HL-60/S4 (cell line): ENCODE data around the gene FNIP2.
"Not testable (repeated sequence)": the region's sequence is repeated elsewhere in the genome, so short reads cannot be mapped to it uniquely, and the experiment has no call there.

Experiments
- in situ Hi-C: fragments of 300-500 bp; cut with MboI; formaldehyde crosslinking; loops from 2 replicates; pipeline ENCODE4 v1.14.3; 2022; ENCODE audit warnings: low sequenced_read_pairs

FNIP2 gene

GRCh38 chr4:158941895-158942294 lies 173.1 kb downstream of the FNIP2 start:
- in situ Hi-C loops = no loop called here

GRCh38 chr4:158945529-158946108 lies 176.8 kb downstream of the FNIP2 start:
- in situ Hi-C loops = no loop called here

DNA sequence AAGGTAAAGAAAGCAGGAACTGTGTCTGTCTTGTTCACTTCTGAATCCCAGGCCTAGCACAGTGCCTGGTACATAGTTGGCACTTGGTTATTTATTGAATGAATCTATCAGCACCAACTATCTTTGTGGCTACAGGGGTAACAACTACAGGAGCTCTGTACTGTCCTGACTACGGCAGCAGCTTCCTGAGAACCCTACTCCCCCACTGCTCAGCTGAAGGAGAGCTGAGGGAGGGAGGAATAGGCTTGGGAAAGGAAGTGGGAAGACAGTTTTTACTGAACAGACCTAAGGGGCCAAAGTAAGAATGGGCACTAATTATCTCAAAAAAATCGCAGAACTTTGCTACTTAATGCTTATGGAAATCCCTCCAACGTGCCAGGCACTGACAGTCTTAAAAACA lies 178.0 kb downstream of the FNIP2 start:
- in situ Hi-C loops = no loop called here

DNA sequence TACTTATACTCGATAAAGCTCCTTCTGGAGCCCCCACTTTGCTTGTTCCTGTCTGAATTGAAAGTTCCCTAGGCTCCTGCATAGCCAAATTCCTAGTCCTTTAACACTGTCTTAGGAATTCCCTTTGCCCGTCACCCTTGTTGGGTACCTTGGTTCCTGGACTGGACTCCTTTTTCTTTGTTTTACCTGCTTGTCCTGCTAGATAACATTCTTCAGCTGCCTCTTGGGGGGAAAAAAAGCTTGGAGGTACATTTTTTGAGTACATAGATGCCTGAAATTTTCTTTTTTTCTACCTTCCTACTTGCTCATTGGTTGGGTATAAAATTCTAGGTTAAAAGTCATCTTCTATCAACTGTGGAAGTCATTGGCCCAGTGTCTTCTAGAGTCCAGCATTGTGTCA lies 179.2 kb downstream of the FNIP2 start:
- in situ Hi-C loops = no loop called here

- in situ Hi-C loops = no loop called here
Measured at GRCh38 chr4:158949099-158949498, 180.3 kb downstream of the FNIP2 start.

DNA sequence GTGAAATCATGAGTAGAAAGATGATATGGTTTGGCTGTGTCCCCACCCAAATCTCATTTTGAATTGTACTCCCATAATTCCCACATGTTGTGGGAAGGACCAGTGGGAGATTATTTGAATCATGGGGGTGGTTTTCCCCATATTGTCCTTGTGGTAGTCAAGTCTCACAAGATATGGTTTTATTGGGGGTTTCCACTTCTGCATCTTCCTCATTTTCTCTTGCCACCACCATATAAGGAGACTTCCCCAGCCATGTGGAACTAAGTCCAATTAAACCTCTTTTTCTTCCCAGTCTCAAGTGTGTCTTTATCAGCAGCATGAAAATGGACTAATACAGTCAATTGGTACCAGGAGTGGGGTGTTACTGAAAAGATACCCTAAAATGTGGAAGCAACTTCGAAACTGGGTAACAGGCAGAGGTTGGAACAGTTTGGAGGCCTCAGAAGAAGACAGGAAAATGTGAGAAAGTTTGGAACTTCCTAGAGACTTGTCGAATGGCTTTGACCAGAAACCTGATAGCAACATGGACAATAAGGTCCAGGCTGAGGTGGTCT lies 183.5 kb downstream of the FNIP2 start:
- in situ Hi-C loops = not testable (repeated sequence)

GRCh38 chr4:158956345-158956744 lies 187.5 kb downstream of the FNIP2 start:
- in situ Hi-C loops = not testable (repeated sequence)

DNA sequence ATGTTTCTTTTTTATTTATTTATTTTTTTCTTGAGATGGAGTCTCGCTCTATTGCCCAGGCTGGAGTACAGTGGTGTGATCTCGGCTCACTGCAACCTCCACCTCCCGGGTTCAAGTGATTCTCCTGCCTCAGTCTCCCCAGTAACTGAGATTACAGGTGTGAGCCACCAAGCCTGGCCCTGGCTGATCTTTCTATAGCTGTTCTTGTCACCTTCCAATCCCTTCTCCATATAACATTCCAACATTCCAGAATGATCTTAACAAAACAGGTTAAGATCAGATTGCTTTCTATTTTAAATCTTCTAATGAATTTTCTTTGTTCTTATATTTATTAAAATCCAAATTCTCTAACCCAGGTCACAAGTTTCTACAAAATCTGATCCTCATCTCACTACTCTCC lies 188.1 kb downstream of the FNIP2 start:
- in situ Hi-C loops = not testable (repeated sequence)
